Activated CD4-positive, alpha-beta T cell treated with anti-CD3 and anti-CD28 coated beads, Interleukin-2, amount 10 ng/mL, durations not matched to agents 7 days and 5 days (primary cell): ENCODE data around the gene OR4C11. TPM values are rescaled to one million over a fixed set of nuclear protein-coding genes. Genes with fewer than 3 reads are reported as not detected.

Experiments
- CTCF ChIA-PET: fragments of 350-600 bp; sonication (Branson Sonifier 250); formaldehyde crosslinking; loops from one replicate; lab custom pipeline; 2021; ENCODE audit warnings: antibody characterized with exemption; lab: Charles Lee
- POLR2A ChIA-PET: fragments of 350-600 bp; sonication (Branson Sonifier 250); formaldehyde crosslinking; loops from one replicate; lab custom pipeline; 2021; ENCODE audit warnings: antibody characterized with exemption; lab: Charles Lee
- DNase-seq: peaks from one replicate; pipeline ENCODE4 v3.0.0-alpha.2; 2020
- H3K27ac Mint-ChIP-seq: one replicate; pipeline ENCODE4 v1.8.0; 2021; ENCODE audit warnings: mild to moderate bottlenecking, moderate library complexity, mixed read lengths
- H3K27me3 Mint-ChIP-seq: one replicate; pipeline ENCODE4 v1.8.0; 2021; ENCODE audit warnings: mixed read lengths
- H3K36me3 Mint-ChIP-seq: one replicate; pipeline ENCODE4 v1.8.0; 2021; ENCODE audit warnings: low read depth, mixed read lengths
- H3K4me1 Mint-ChIP-seq: one replicate; pipeline ENCODE4 v1.8.0; 2021; ENCODE audit warnings: mixed read lengths
- H3K4me3 Mint-ChIP-seq: one replicate; pipeline ENCODE4 v1.8.0; 2021; ENCODE audit warnings: mild to moderate bottlenecking, moderate library complexity, mixed read lengths
- H3K9me3 Mint-ChIP-seq: one replicate; pipeline ENCODE4 v1.8.0; 2021; ENCODE audit warnings: mixed read lengths
- total RNA-seq, 2 experiments: library from RNA; stranded (reverse); gene quantifications; one replicate each; pipeline ENCODE4 v1.2.3, GENCODE V29; 2021

The OR4C11 gene
- total RNA-seq: not detected

- Mint-ChIP-seq H3K4me3 (no peak within 1 kb of the TSS), H3K27me3 (no peaks in the 10 kb centered on the region), H3K4me1 (no peaks in the 10 kb centered on the region), H3K36me3 (no peaks in the 10 kb centered on the region), H3K9me3 (no peaks in the 10 kb centered on the region), H3K27ac (no peak within 1 kb of the TSS)
- POLR2A ChIA-PET: no interaction called here
- no peak for DNase-seq
- CTCF ChIA-PET: no interaction called here
Observed at GRCh38 chr11:55607545-55607944, at the start of gene OR4C11. Gene OR4C11 (minus strand): TSS chr11:55607645. CDS start chr11:55604373, 3,272 bp downstream.

GRCh38 chr11:55655096-55655495 lies 47.7 kb upstream of the OR4C11 start:
- ChIA-PET POLR2A (no interaction called here), CTCF (no interaction called here)
- Mint-ChIP-seq H3K27ac (no peak overlapping the region), H3K27me3 (no peaks in the 10 kb centered on the region), H3K36me3 (no peaks in the 10 kb centered on the region), H3K9me3 (no peaks in the 10 kb centered on the region), H3K4me3 (no peak overlapping the region), H3K4me1 (no peaks in the 10 kb centered on the region)
- no peak for DNase-seq

GRCh38 chr11:55652560-55652959 lies 45.1 kb upstream of the OR4C11 start:
- POLR2A ChIA-PET: no interaction called here
- no peaks in the 10 kb centered on the region for H3K36me3 Mint-ChIP-seq
- H3K27ac Mint-ChIP-seq: no peak overlapping the region
- H3K27me3 Mint-ChIP-seq: no peaks in the 10 kb centered on the region
- no peak for DNase-seq
- CTCF ChIA-PET: no interaction called here
- no peak overlapping the region for H3K4me3 Mint-ChIP-seq
- no peaks in the 10 kb centered on the region for H3K4me1 Mint-ChIP-seq
- H3K9me3 Mint-ChIP-seq: no peaks in the 10 kb centered on the region

GRCh38 chr11:55648027-55648426 lies 40.6 kb upstream of the OR4C11 start, which contains the start of gene OR4S2:
Gene OR4S2 (plus strand): TSS chr11:55648327. CDS start chr11:55650904, 2,577 bp downstream.
- Mint-ChIP-seq H3K27ac (no peak within 1 kb of the TSS), H3K9me3 (peaks cover 4% of the 10 kb centered on the region), H3K4me1 (no peaks in the 10 kb centered on the region), H3K27me3 (no peaks in the 10 kb centered on the region), H3K4me3 (no peak within 1 kb of the TSS), H3K36me3 (no peaks in the 10 kb centered on the region)
- ChIA-PET POLR2A (no interaction called here), CTCF (no interaction called here)
- no peak for DNase-seq

- CTCF ChIA-PET: no interaction called here
- no peak within 1 kb of the TSS for H3K27ac Mint-ChIP-seq
Observed at GRCh38 chr11:55634813-55635212, 27.4 kb upstream of the OR4C11 start, which contains the start of gene OR4P4. Gene OR4P4 (plus strand): TSS chr11:55635113.

GRCh38 chr11:55624531-55624930 lies 17.1 kb upstream of the OR4C11 start:
- Mint-ChIP-seq H3K9me3 (peaks cover 8% of the 10 kb centered on the region), H3K27me3 (no peaks in the 10 kb centered on the region), H3K4me3 (no peak overlapping the region), H3K4me1 (no peaks in the 10 kb centered on the region), H3K36me3 (no peaks in the 10 kb centered on the region), H3K27ac (no peak overlapping the region)
- no peak for DNase-seq
- ChIA-PET POLR2A (no interaction called here), CTCF (no interaction called here)

More at GRCh38 chr11:55634813-55635212, 27.4 kb upstream of the OR4C11 start, which contains the start of gene OR4P4:
- Mint-ChIP-seq H3K9me3 (no peaks in the 10 kb centered on the region), H3K4me1 (no peaks in the 10 kb centered on the region), H3K4me3 (no peak within 1 kb of the TSS), H3K27me3 (no peaks in the 10 kb centered on the region), H3K36me3 (no peaks in the 10 kb centered on the region)
- POLR2A ChIA-PET: no interaction called here
- DNase-seq: no peak

GRCh38 chr11:55572548-55572947 lies 34.9 kb downstream of the OR4C11 start:
- Mint-ChIP-seq H3K36me3 (peaks cover 2% of the 10 kb centered on the region), H3K27ac (no peak overlapping the region), H3K4me1 (no peaks in the 10 kb centered on the region), H3K4me3 (no peak overlapping the region), H3K9me3 (peaks cover 26% of the 10 kb centered on the region), H3K27me3 (no peaks in the 10 kb centered on the region)
- POLR2A ChIA-PET: no interaction called here
- no peak for DNase-seq
- CTCF ChIA-PET: no interaction called here

GRCh38 chr11:55571828-55572227 lies 35.6 kb downstream of the OR4C11 start, which contains the start of gene OR4C16:
Gene OR4C16 (plus strand): TSS chr11:55572128. CDS start chr11:55572128, 0 bp downstream.
- Mint-ChIP-seq H3K27ac (no peak within 1 kb of the TSS), H3K9me3 (peaks cover 22% of the 10 kb centered on the region), H3K27me3 (no peaks in the 10 kb centered on the region), H3K4me1 (no peaks in the 10 kb centered on the region), H3K36me3 (peaks cover 2% of the 10 kb centered on the region), H3K4me3 (no peak within 1 kb of the TSS)
- ChIA-PET POLR2A (no interaction called here), CTCF (no interaction called here)
- DNase-seq: no peak

GRCh38 chr11:55554169-55554568 lies 53.3 kb downstream of the OR4C11 start, which contains the start of gene OR4C15:
Gene OR4C15 (plus strand): TSS chr11:55554469. CDS start chr11:55554469, 0 bp downstream.
- ChIA-PET POLR2A (no interaction called here), CTCF (no interaction called here)
- no peak for DNase-seq
- Mint-ChIP-seq H3K36me3 (no peaks in the 10 kb centered on the region), H3K27ac (no peak within 1 kb of the TSS), H3K4me3 (no peak within 1 kb of the TSS), H3K4me1 (no peaks in the 10 kb centered on the region), H3K9me3 (peaks cover 30% of the 10 kb centered on the region), H3K27me3 (no peaks in the 10 kb centered on the region)

Other genes with a start within 250 kb of the OR4C11 start
- gene OR4A15, start 239.7 kb downstream of the OR4C11 start, total RNA-seq: not detected
- gene OR4C15, start 53.2 kb downstream of the OR4C11 start, total RNA-seq: not detected
- gene OR4C16, start 35.5 kb downstream of the OR4C11 start, total RNA-seq: not detected
- gene OR4P4, start 27.5 kb upstream of the OR4C11 start, total RNA-seq: not detected
- gene OR4S2, start 40.7 kb upstream of the OR4C11 start, total RNA-seq: not detected
- not detected for gene OR4C6, start 54.6 kb upstream of the OR4C11 start, total RNA-seq
- gene OR5D13, start 165.8 kb upstream of the OR4C11 start, total RNA-seq: not detected
- gene OR5D14, start 187.9 kb upstream of the OR4C11 start, total RNA-seq: not detected
- gene OR5L1, start 203.7 kb upstream of the OR4C11 start, total RNA-seq: not detected
- not detected for gene OR5D18, start 212.0 kb upstream of the OR4C11 start, total RNA-seq
- not detected for gene OR5L2, start 219.6 kb upstream of the OR4C11 start, total RNA-seq
- not detected for gene OR5D16, start 231.1 kb upstream of the OR4C11 start, total RNA-seq